GM12874 (cell line): ENCODE measurements around the gene STARD13.

Source experiments
- TF ChIP-seq, protein P1 (sequence below): IDR thresholded peaks from 2 replicates; pipeline ENCODE4 v1.5.1; 2011; ENCODE audit warnings: low read depth, mild to moderate bottlenecking, control low read depth, low read length, moderate library complexity; ENCODE audit not compliant: insufficient read depth

STARD13 gene

GRCh38 chr13:33289966-33290365, 4.4 kb upstream of the STARD13 start:
- TF ChIP-seq, protein P1, sequence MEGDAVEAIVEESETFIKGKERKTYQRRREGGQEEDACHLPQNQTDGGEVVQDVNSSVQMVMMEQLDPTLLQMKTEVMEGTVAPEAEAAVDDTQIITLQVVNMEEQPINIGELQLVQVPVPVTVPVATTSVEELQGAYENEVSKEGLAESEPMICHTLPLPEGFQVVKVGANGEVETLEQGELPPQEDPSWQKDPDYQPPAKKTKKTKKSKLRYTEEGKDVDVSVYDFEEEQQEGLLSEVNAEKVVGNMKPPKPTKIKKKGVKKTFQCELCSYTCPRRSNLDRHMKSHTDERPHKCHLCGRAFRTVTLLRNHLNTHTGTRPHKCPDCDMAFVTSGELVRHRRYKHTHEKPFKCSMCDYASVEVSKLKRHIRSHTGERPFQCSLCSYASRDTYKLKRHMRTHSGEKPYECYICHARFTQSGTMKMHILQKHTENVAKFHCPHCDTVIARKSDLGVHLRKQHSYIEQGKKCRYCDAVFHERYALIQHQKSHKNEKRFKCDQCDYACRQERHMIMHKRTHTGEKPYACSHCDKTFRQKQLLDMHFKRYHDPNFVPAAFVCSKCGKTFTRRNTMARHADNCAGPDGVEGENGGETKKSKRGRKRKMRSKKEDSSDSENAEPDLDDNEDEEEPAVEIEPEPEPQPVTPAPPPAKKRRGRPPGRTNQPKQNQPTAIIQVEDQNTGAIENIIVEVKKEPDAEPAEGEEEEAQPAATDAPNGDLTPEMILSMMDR, result no peak

DNA sequence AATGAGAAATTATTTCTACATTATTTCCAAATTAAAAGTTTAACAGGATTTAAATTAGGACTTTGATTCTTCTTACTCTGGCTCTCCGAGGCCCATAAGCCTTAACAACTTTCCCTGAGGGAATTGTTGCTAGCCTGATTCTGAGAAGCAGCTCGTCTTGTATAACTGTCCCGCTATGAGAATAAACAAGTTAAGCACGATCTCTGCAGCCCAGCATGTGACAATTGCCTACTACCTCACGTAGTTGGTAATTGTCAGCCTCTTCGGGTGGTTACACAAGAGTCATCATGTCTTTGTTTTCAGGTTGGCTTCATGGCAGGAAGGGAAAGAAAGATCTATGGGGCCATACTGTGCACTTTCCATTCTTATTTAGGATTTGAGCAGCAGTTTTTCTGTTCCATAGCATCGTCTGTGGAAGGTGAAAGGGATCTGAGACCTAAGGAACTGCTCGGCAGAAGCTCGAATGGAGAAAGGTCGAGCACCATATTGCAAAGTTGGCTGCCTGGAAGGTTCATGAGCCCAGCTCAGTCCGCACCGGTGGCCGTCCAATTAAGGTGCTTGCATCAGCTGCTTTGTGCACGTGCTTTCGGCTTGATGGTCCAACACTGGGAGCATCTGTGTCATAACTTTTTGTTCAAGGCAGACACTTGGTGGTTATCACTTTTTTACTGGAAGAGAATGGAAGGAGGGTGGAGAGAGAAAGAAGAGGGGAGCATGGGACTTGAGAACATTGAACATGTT, 1.8 kb upstream of the STARD13 start:
- TF ChIP-seq, protein P1, result no peak

GRCh38 chr13:33286128-33286527, 573 bp upstream of the STARD13 start:
- TF ChIP-seq, protein P1, result no peak

- TF ChIP-seq, protein P1, result no peak
Observed at GRCh38 chr13:33284916-33285315, 639 bp downstream of the STARD13 start.

DNA sequence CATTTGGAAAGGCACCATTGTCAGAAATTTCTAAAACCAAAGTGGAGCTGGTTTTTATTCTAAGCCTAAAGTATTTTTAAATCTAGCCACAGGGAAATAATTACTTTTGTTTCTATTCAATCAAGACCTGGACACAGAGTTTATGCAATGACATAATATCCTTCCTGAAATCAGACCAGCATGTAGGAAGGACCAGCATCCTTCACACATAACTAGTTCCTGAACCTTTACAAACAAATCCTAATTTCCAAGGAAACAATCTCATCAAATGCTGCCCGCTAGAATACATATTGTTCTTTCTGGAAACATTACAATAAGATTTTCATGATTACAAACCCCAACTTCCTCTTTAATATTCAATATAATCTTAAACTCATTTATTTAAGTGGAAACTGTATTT, 1.5 kb downstream of the STARD13 start:
- TF ChIP-seq, protein P1, result no peak

DNA sequence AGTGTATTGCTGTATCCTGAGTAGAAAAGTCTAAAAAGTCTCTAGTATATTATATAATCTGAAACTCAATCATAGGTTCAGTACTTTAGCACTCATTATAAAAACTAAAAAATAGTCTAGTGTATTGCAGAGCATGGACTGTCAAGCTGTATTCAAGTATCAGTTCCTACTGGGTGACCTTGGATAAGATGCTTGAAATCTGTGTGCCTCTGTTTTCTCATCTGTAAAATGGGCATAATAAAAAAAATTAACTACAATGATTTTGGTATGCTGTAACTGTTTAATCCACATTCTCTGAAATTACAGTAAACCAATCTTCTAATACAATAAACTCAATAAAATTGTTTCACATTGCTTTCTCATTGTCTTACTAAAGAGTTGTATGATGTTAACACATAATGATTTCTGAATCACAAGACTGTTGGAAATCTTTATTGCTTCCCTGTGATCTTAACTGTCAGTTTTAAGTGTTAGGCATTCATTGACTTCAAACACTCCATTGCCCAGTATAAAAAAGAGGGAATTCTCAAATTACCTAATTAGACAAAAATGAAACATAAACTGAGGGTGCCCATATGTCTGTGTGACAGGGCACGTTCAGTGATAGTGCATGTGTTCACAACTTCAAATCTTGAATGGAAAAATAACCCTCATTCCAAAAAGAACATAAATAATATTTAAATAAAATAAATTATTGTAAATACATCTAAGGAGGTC, 2.2 kb downstream of the STARD13 start:
- TF ChIP-seq, protein P1, result no peak

GRCh38 chr13:33281951-33282595, 3.5 kb downstream of the STARD13 start:
- TF ChIP-seq, protein P1, result no peak
